GM23338 (cell line): ENCODE data around the gene CFDP1. TPM values are rescaled to one million over a fixed set of nuclear protein-coding genes. Genes with fewer than 3 reads are reported as not detected.

Experiments
- ATAC-seq: fragments of 200-7000 bp; cut with Tn5 transposase; 3 replicates; pipeline ENCODE4 v1.9.1; 2020
- DNase-seq: peaks from one replicate; pipeline ENCODE4 v3.0.0-alpha.2; 2015; ENCODE audit warnings: low spot score
- H2AFZ ChIP-seq: fragments of 200-600 bp; sonication (generic); 2 replicates; pipeline ENCODE4 v1.8.0; 2016; ENCODE audit warnings: antibody characterized with exemption, mild to moderate bottlenecking, moderate library complexity
- H3F3A ChIP-seq: fragments of 200-600 bp; sonication (generic); replicated peaks from 2 replicates; pipeline ENCODE4 v1.8.0; 2017; ENCODE audit warnings: antibody characterized with exemption, mixed run types, low read depth
- H3K27ac ChIP-seq: fragments of 200-600 bp; sonication (generic); 2 replicates; pipeline ENCODE4 v1.6.1; 2016; ENCODE audit warnings: low read depth
- H3K27me3 ChIP-seq: fragments of 200-600 bp; sonication (generic); 2 replicates; pipeline ENCODE4 v1.8.0; 2016; ENCODE audit warnings: mild to moderate bottlenecking, mixed run types, moderate library complexity; ENCODE audit not compliant: insufficient read depth
- H3K36me3 ChIP-seq: fragments of 200-600 bp; sonication (generic); 2 replicates; pipeline ENCODE4 v1.8.0; 2016; ENCODE audit warnings: mild to moderate bottlenecking; ENCODE audit not compliant: insufficient read depth
- H3K4me1 ChIP-seq: fragments of 200-600 bp; sonication (generic); 2 replicates; pipeline ENCODE4 v1.8.0; 2016; ENCODE audit warnings: mild to moderate bottlenecking, moderate library complexity; ENCODE audit not compliant: insufficient read depth
- H3K4me2 ChIP-seq: fragments of 200-600 bp; sonication (generic); 2 replicates; pipeline ENCODE4 v1.7.1; 2017; ENCODE audit warnings: mixed run types
- H3K4me3 ChIP-seq: fragments of 200-600 bp; sonication (generic); 2 replicates; pipeline ENCODE4 v1.6.1; 2016; ENCODE audit warnings: mixed run types
- H3K79me2 ChIP-seq: fragments of 200-600 bp; sonication (generic); replicated peaks from 2 replicates; pipeline ENCODE4 v1.8.0; 2017; ENCODE audit warnings: mild to moderate bottlenecking; ENCODE audit not compliant: insufficient read depth
- H3K9me2 ChIP-seq: fragments of 200-600 bp; sonication (generic); 2 replicates; pipeline ENCODE4 v1.8.0; 2017; ENCODE audit not compliant: insufficient read depth
- H4K20me1 ChIP-seq: fragments of 200-600 bp; sonication (generic); replicated peaks from 2 replicates; pipeline ENCODE4 v1.8.0; 2017; ENCODE audit warnings: mild to moderate bottlenecking; ENCODE audit not compliant: insufficient read depth
- H3K27ac Mint-ChIP-seq: 2 replicates; pipeline ENCODE4 v1.8.0; 2020; ENCODE audit warnings: inconsistent platforms, mild to moderate bottlenecking, moderate library complexity, mixed read lengths
- H3K27me3 Mint-ChIP-seq: 3 replicates; pipeline ENCODE4 v1.8.0; 2022; ENCODE audit warnings: low read depth, mild to moderate bottlenecking, moderate library complexity, mixed read lengths, inconsistent platforms; ENCODE audit not compliant: insufficient read depth, poor library complexity
- H3K36me3 Mint-ChIP-seq: 3 replicates; pipeline ENCODE4 v1.8.0; 2021; ENCODE audit warnings: low read depth, mild to moderate bottlenecking, inconsistent platforms, moderate library complexity, mixed read lengths
- H3K4me1 Mint-ChIP-seq: 3 replicates; pipeline ENCODE4 v1.8.0; 2020; ENCODE audit warnings: mild to moderate bottlenecking, inconsistent platforms, mixed read lengths
- H3K4me3 Mint-ChIP-seq: 3 replicates; pipeline ENCODE4 v1.8.0; 2021; ENCODE audit warnings: moderate library complexity, mild to moderate bottlenecking, inconsistent platforms, mixed read lengths
- H3K9me3 Mint-ChIP-seq: 3 replicates; pipeline ENCODE4 v1.8.0; 2020; ENCODE audit warnings: moderate library complexity, mild to moderate bottlenecking, inconsistent platforms, mixed read lengths
- CREB1 ChIP-seq: fragments of 250-450 bp; sonication (Bioruptor Pico); IDR thresholded peaks from 2 replicates; pipeline ENCODE4 v1.5.0; 2020; ENCODE audit warnings: low read depth, mild to moderate bottlenecking, moderate library complexity
- EZH2phosphoT487 ChIP-seq: fragments of 200-600 bp; sonication (generic); IDR thresholded peaks from one replicate; pipeline ENCODE4 v1.8.1; 2018; ENCODE audit warnings: antibody characterized with exemption; ENCODE audit not compliant: unreplicated experiment
- POLR2AphosphoS5 ChIP-seq: IDR thresholded peaks from 2 replicates; pipeline ENCODE4 v1.6.1; 2016; ENCODE audit warnings: antibody characterized with exemption, low read depth
- STAT1 ChIP-seq: IDR thresholded peaks from one replicate; pipeline ENCODE4 v1.6.1; 2016; ENCODE audit warnings: antibody characterized with exemption; ENCODE audit not compliant: unreplicated experiment
- ZNF114 ChIP-seq: fragments of 250-450 bp; sonication (Bioruptor Pico); IDR thresholded peaks from 2 replicates; pipeline ENCODE4 v1.5.0; 2020; ENCODE audit warnings: mild to moderate bottlenecking, moderate library complexity
- polyA plus RNA-seq: library from polyadenylated mRNA; unstranded; fragments of >200 nt; fragmentation: Nextera tagmentation; extraction: Ambion mirVana; gene quantifications from 2 replicates; pipeline ENCODE4 v1.2.1, GENCODE V29; 2016
- total RNA-seq: library from RNA; depleted of rRNA; stranded (reverse); fragments of >200 nt; shearing (Covaris generic); gene quantifications from 2 replicates; pipeline ENCODE4 v1.2.3, GENCODE V29; 2014
- TF ChIP-seq, protein P1 (sequence below): IDR thresholded peaks from 2 replicates; pipeline ENCODE4 v1.6.1; 2016; ENCODE audit warnings: antibody characterized with exemption
- TF ChIP-seq, protein P2 (sequence below), 2 experiments: fragments of 200-600 bp in 1 of 2; sonication (generic) in 1 of 2; conservative IDR thresholded peaks; 2 replicates each; pipeline versions ENCODE4 v1.5.1 to v1.6.1; 2016 to 2017; ENCODE audit warnings: antibody characterized with exemption in 2 of 2, low read depth in 2 of 2, mild to moderate bottlenecking in 2 of 2, moderate library complexity in 1 of 2
- TF ChIP-seq, protein P3 (sequence below): fragments of 250-450 bp; sonication (Bioruptor Pico); IDR thresholded peaks from 2 replicates; pipeline ENCODE4 v1.5.0; 2020; ENCODE audit warnings: mild to moderate bottlenecking, moderate library complexity

The CFDP1 gene
- total and polyA plus RNA-seq, 2 experiments from 2014 or later: 89.9 to 224 TPM

DNA sequence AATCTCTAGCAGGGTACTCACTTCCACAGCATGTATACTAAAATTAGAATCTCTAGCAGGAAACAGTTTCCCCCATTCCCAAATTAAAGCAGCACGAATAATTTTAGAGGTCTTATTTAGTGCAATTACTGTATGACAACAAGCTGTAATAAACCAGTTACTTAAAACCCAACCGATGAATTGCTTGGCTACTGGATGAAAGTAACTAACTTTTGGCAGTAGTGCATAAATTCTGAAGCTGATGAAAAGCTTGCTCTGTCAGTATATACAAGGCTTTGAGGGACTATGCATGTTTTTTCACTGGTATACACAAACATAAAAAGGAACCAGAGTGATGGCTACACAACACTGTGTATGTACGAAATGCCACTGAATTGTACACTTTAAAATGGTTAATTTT is 89.4 kb downstream of the CFDP1 start (continued):
- TF ChIP-seq, protein P1, sequence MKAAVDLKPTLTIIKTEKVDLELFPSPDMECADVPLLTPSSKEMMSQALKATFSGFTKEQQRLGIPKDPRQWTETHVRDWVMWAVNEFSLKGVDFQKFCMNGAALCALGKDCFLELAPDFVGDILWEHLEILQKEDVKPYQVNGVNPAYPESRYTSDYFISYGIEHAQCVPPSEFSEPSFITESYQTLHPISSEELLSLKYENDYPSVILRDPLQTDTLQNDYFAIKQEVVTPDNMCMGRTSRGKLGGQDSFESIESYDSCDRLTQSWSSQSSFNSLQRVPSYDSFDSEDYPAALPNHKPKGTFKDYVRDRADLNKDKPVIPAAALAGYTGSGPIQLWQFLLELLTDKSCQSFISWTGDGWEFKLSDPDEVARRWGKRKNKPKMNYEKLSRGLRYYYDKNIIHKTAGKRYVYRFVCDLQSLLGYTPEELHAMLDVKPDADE: no peak
- no peak for TF ChIP-seq STAT1

DNA sequence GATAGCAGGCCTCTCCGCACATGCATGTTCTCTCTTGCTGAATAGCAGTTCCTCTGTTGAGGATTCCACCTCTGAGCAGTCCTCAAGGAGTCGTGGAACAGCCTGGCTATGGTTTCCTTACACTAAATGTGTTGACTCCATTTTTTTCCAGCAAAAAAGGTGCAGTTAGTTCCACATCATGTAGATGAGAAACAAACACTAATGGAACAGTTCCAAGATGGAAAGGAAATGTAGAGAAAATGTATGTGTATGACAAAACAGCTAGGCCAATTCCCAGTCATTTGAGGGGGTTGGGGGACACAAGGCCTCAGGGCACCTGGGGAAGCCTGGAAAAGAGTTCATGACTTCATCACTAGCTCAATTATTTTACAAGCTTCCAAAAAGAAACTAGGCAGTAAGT is 90.0 kb downstream of the CFDP1 start:
- H3K4me3 ChIP-seq: no peak overlapping the region
- H3K27me3 ChIP-seq: no peaks in the 10 kb centered on the region
- peaks cover 8% of the 10 kb centered on the region for H3K36me3 Mint-ChIP-seq
- H3K36me3 ChIP-seq: no peaks in the 10 kb centered on the region
- H3K4me3 Mint-ChIP-seq: no peak overlapping the region
- H3K27me3 Mint-ChIP-seq: no peaks in the 10 kb centered on the region
- H3K79me2 ChIP-seq: no peaks in the 10 kb centered on the region
- DNase-seq: no peak
- ATAC-seq: no peak
- no peak overlapping the region for H2AFZ ChIP-seq
- H3K4me1 Mint-ChIP-seq: peaks cover 9% of the 10 kb centered on the region
- no peak overlapping the region for H3K4me2 ChIP-seq
- H3K27ac ChIP-seq: peak overlapping the region; percentile 56; the same call in 1 of the 2 replicates
- peaks cover 17% of the 10 kb centered on the region for H3K4me1 ChIP-seq
- TF ChIP-seq POLR2AphosphoS5 (no peak), CREB1 (CRISPR knock-in tag) (no peak)
- no peaks in the 10 kb centered on the region; the same call in 1 of the 2 replicates for H4K20me1 ChIP-seq
- H3K9me3 Mint-ChIP-seq: no peaks in the 10 kb centered on the region
- no peaks in the 10 kb centered on the region; the same call in 1 of the 2 replicates for H3F3A ChIP-seq
- H3K27ac Mint-ChIP-seq: no peak overlapping the region
- H3K9me2 ChIP-seq: no peaks in the 10 kb centered on the region; the same call in 1 of the 2 replicates

DNA sequence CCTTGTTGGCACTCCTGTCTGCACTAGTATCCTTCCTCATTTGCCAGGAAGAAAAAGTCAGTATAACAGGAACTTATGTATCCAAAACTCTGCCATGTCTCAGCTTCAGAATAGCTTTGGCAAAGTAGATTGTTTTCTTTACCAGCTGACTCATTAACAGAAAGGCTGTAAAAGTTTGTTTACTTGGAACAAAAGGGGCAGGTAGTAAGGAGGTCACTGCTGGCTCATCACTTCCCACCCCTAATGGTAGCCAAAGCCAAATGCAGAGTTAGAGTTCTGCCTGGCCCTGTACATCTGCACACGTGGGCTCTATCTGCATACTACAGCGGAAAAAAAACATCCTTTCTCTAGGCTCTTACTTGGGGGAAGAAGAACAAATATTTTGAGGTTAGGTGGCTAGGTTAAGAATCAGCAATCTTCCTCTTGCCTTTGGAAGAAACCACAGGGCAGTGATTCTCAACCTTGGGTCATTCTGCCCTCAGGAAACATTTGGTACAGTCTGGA is 90.9 kb downstream of the CFDP1 start:
- no peak overlapping the region for H3K4me3 Mint-ChIP-seq
- no peaks in the 10 kb centered on the region for H3K79me2 ChIP-seq
- DNase-seq (no peak), ATAC-seq (no peak)
- no peak overlapping the region for H3K4me2 ChIP-seq
- H2AFZ ChIP-seq: no peak overlapping the region
- H3K27me3 ChIP-seq: no peaks in the 10 kb centered on the region
- TF ChIP-seq, protein P2, sequence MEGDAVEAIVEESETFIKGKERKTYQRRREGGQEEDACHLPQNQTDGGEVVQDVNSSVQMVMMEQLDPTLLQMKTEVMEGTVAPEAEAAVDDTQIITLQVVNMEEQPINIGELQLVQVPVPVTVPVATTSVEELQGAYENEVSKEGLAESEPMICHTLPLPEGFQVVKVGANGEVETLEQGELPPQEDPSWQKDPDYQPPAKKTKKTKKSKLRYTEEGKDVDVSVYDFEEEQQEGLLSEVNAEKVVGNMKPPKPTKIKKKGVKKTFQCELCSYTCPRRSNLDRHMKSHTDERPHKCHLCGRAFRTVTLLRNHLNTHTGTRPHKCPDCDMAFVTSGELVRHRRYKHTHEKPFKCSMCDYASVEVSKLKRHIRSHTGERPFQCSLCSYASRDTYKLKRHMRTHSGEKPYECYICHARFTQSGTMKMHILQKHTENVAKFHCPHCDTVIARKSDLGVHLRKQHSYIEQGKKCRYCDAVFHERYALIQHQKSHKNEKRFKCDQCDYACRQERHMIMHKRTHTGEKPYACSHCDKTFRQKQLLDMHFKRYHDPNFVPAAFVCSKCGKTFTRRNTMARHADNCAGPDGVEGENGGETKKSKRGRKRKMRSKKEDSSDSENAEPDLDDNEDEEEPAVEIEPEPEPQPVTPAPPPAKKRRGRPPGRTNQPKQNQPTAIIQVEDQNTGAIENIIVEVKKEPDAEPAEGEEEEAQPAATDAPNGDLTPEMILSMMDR (conservative IDR thresholded peaks at IDR 0.05; ENCODE audit: low read depth in 2 of 2): no peak
- TF ChIP-seq, protein P3, sequence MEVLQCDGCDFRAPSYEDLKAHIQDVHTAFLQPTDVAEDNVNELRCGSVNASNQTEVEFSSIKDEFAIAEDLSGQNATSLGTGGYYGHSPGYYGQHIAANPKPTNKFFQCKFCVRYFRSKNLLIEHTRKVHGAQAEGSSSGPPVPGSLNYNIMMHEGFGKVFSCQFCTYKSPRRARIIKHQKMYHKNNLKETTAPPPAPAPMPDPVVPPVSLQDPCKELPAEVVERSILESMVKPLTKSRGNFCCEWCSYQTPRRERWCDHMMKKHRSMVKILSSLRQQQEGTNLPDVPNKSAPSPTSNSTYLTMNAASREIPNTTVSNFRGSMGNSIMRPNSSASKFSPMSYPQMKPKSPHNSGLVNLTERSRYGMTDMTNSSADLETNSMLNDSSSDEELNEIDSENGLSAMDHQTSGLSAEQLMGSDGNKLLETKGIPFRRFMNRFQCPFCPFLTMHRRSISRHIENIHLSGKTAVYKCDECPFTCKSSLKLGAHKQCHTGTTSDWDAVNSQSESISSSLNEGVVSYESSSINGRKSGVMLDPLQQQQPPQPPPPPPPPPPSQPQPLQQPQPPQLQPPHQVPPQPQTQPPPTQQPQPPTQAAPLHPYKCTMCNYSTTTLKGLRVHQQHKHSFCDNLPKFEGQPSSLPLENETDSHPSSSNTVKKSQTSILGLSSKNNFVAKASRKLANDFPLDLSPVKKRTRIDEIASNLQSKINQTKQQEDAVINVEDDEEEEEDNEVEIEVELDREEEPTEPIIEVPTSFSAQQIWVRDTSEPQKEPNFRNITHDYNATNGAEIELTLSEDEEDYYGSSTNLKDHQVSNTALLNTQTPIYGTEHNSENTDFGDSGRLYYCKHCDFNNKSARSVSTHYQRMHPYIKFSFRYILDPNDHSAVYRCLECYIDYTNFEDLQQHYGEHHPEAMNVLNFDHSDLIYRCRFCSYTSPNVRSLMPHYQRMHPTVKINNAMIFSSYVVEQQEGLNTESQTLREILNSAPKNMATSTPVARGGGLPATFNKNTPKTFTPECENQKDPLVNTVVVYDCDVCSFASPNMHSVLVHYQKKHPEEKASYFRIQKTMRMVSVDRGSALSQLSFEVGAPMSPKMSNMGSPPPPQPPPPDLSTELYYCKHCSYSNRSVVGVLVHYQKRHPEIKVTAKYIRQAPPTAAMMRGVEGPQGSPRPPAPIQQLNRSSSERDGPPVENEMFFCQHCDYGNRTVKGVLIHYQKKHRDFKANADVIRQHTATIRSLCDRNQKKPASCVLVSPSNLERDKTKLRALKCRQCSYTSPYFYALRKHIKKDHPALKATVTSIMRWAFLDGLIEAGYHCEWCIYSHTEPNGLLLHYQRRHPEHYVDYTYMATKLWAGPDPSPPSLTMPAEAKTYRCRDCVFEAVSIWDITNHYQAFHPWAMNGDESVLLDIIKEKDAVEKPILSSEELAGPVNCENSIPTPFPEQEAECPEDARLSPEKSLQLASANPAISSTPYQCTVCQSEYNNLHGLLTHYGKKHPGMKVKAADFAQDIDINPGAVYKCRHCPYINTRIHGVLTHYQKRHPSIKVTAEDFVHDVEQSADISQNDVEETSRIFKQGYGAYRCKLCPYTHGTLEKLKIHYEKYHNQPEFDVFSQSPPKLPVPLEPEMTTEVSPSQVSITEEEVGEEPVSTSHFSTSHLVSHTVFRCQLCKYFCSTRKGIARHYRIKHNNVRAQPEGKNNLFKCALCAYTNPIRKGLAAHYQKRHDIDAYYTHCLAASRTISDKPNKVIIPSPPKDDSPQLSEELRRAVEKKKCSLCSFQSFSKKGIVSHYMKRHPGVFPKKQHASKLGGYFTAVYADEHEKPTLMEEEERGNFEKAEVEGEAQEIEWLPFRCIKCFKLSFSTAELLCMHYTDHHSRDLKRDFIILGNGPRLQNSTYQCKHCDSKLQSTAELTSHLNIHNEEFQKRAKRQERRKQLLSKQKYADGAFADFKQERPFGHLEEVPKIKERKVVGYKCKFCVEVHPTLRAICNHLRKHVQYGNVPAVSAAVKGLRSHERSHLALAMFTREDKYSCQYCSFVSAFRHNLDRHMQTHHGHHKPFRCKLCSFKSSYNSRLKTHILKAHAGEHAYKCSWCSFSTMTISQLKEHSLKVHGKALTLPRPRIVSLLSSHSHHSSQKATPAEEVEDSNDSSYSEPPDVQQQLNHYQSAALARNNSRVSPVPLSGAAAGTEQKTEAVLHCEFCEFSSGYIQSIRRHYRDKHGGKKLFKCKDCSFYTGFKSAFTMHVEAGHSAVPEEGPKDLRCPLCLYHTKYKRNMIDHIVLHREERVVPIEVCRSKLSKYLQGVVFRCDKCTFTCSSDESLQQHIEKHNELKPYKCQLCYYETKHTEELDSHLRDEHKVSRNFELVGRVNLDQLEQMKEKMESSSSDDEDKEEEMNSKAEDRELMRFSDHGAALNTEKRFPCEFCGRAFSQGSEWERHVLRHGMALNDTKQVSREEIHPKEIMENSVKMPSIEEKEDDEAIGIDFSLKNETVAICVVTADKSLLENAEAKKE (CRISPR knock-in tag): no peak
- TF ChIP-seq ZNF114 (CRISPR knock-in tag) (no peak), STAT1 (no peak), EZH2phosphoT487 (no peak)
- no peaks in the 10 kb centered on the region for H3K9me3 Mint-ChIP-seq
- peaks cover 21% of the 10 kb centered on the region for H3K4me1 ChIP-seq
- H3K27ac Mint-ChIP-seq: no peak overlapping the region
- peaks cover 8% of the 10 kb centered on the region for H3K36me3 Mint-ChIP-seq
- H3K9me2 ChIP-seq: no peaks in the 10 kb centered on the region; the same call in 1 of the 2 replicates
- peaks cover 4% of the 10 kb centered on the region for H3K27me3 Mint-ChIP-seq
- peaks cover 18% of the 10 kb centered on the region for H3K4me1 Mint-ChIP-seq
- H3F3A ChIP-seq: no peaks in the 10 kb centered on the region; the same call in 1 of the 2 replicates
- H3K4me3 ChIP-seq: no peak overlapping the region
- no peak overlapping the region for H3K27ac ChIP-seq
- no peaks in the 10 kb centered on the region; the same call in 1 of the 2 replicates for H4K20me1 ChIP-seq
- H3K36me3 ChIP-seq: no peaks in the 10 kb centered on the region
